GM23338 (cell line): Measurements from ENCODE around the gene STAC. TPM values are rescaled to one million over a fixed set of nuclear protein-coding genes. Genes with fewer than 3 reads are reported as not detected.

ENCODE experiments used
- ATAC-seq: fragments of 200-7000 bp; cut with Tn5 transposase; 3 replicates; pipeline ENCODE4 v1.9.1; 2020
- DNase-seq: peaks from one replicate; pipeline ENCODE4 v3.0.0-alpha.2; 2015; ENCODE audit warnings: low spot score
- H2AFZ ChIP-seq: fragments of 200-600 bp; sonication (generic); 2 replicates; pipeline ENCODE4 v1.8.0; 2016; ENCODE audit warnings: antibody characterized with exemption, mild to moderate bottlenecking, moderate library complexity
- H3F3A ChIP-seq: fragments of 200-600 bp; sonication (generic); replicated peaks from 2 replicates; pipeline ENCODE4 v1.8.0; 2017; ENCODE audit warnings: antibody characterized with exemption, mixed run types, low read depth
- H3K27ac ChIP-seq: fragments of 200-600 bp; sonication (generic); 2 replicates; pipeline ENCODE4 v1.6.1; 2016; ENCODE audit warnings: low read depth
- H3K27me3 ChIP-seq: fragments of 200-600 bp; sonication (generic); 2 replicates; pipeline ENCODE4 v1.8.0; 2016; ENCODE audit warnings: mild to moderate bottlenecking, mixed run types, moderate library complexity; ENCODE audit not compliant: insufficient read depth
- H3K36me3 ChIP-seq: fragments of 200-600 bp; sonication (generic); 2 replicates; pipeline ENCODE4 v1.8.0; 2016; ENCODE audit warnings: mild to moderate bottlenecking; ENCODE audit not compliant: insufficient read depth
- H3K4me1 ChIP-seq: fragments of 200-600 bp; sonication (generic); 2 replicates; pipeline ENCODE4 v1.8.0; 2016; ENCODE audit warnings: mild to moderate bottlenecking, moderate library complexity; ENCODE audit not compliant: insufficient read depth
- H3K4me2 ChIP-seq: fragments of 200-600 bp; sonication (generic); 2 replicates; pipeline ENCODE4 v1.7.1; 2017; ENCODE audit warnings: mixed run types
- H3K4me3 ChIP-seq: fragments of 200-600 bp; sonication (generic); 2 replicates; pipeline ENCODE4 v1.6.1; 2016; ENCODE audit warnings: mixed run types
- H3K79me2 ChIP-seq: fragments of 200-600 bp; sonication (generic); replicated peaks from 2 replicates; pipeline ENCODE4 v1.8.0; 2017; ENCODE audit warnings: mild to moderate bottlenecking; ENCODE audit not compliant: insufficient read depth
- H3K9me2 ChIP-seq: fragments of 200-600 bp; sonication (generic); 2 replicates; pipeline ENCODE4 v1.8.0; 2017; ENCODE audit not compliant: insufficient read depth
- H4K20me1 ChIP-seq: fragments of 200-600 bp; sonication (generic); replicated peaks from 2 replicates; pipeline ENCODE4 v1.8.0; 2017; ENCODE audit warnings: mild to moderate bottlenecking; ENCODE audit not compliant: insufficient read depth
- H3K27ac Mint-ChIP-seq: 2 replicates; pipeline ENCODE4 v1.8.0; 2020; ENCODE audit warnings: inconsistent platforms, mild to moderate bottlenecking, moderate library complexity, mixed read lengths
- H3K27me3 Mint-ChIP-seq: 3 replicates; pipeline ENCODE4 v1.8.0; 2022; ENCODE audit warnings: low read depth, mild to moderate bottlenecking, moderate library complexity, mixed read lengths, inconsistent platforms; ENCODE audit not compliant: insufficient read depth, poor library complexity
- H3K36me3 Mint-ChIP-seq: 3 replicates; pipeline ENCODE4 v1.8.0; 2021; ENCODE audit warnings: low read depth, mild to moderate bottlenecking, inconsistent platforms, moderate library complexity, mixed read lengths
- H3K4me1 Mint-ChIP-seq: 3 replicates; pipeline ENCODE4 v1.8.0; 2020; ENCODE audit warnings: mild to moderate bottlenecking, inconsistent platforms, mixed read lengths
- H3K4me3 Mint-ChIP-seq: 3 replicates; pipeline ENCODE4 v1.8.0; 2021; ENCODE audit warnings: moderate library complexity, mild to moderate bottlenecking, inconsistent platforms, mixed read lengths
- H3K9me3 Mint-ChIP-seq: 3 replicates; pipeline ENCODE4 v1.8.0; 2020; ENCODE audit warnings: moderate library complexity, mild to moderate bottlenecking, inconsistent platforms, mixed read lengths
- ETS1 ChIP-seq: IDR thresholded peaks from 2 replicates; pipeline ENCODE4 v1.6.1; 2016; ENCODE audit warnings: antibody characterized with exemption
- EZH2 ChIP-seq: fragments of 200-600 bp; sonication (generic); IDR thresholded peaks from one replicate; pipeline ENCODE4 v1.8.0; 2017; ENCODE audit warnings: antibody characterized with exemption, mild to moderate bottlenecking, low read depth; ENCODE audit not compliant: unreplicated experiment
- NANOG ChIP-seq: IDR thresholded peaks from 2 replicates; pipeline ENCODE4 v1.6.1; 2016; ENCODE audit warnings: antibody characterized with exemption, borderline replicate concordance
- STAT1 ChIP-seq: IDR thresholded peaks from one replicate; pipeline ENCODE4 v1.6.1; 2016; ENCODE audit warnings: antibody characterized with exemption; ENCODE audit not compliant: unreplicated experiment
- polyA plus RNA-seq: library from polyadenylated mRNA; unstranded; fragments of >200 nt; fragmentation: Nextera tagmentation; extraction: Ambion mirVana; gene quantifications from 2 replicates; pipeline ENCODE4 v1.2.1, GENCODE V29; 2016
- total RNA-seq: library from RNA; depleted of rRNA; stranded (reverse); fragments of >200 nt; shearing (Covaris generic); gene quantifications from 2 replicates; pipeline ENCODE4 v1.2.3, GENCODE V29; 2014
- TF ChIP-seq, protein P1 (sequence below): IDR thresholded peaks from one replicate; pipeline ENCODE4 v1.6.1; 2018; ENCODE audit warnings: antibody characterized with exemption; ENCODE audit not compliant: unreplicated experiment
- TF ChIP-seq, protein P2 (sequence below), 2 experiments: fragments of 200-600 bp in 1 of 2; sonication (generic) in 1 of 2; conservative IDR thresholded peaks; 2 replicates each; pipeline versions ENCODE4 v1.5.1 to v1.6.1; 2016 to 2017; ENCODE audit warnings: antibody characterized with exemption in 2 of 2, low read depth in 2 of 2, mild to moderate bottlenecking in 2 of 2, moderate library complexity in 1 of 2

The STAC gene
- total and polyA plus RNA-seq, 2 experiments from 2014 or later, result 5.6 to 22.9 TPM

- TF ChIP-seq EZH2, result no peak
- TF ChIP-seq, protein P1, sequence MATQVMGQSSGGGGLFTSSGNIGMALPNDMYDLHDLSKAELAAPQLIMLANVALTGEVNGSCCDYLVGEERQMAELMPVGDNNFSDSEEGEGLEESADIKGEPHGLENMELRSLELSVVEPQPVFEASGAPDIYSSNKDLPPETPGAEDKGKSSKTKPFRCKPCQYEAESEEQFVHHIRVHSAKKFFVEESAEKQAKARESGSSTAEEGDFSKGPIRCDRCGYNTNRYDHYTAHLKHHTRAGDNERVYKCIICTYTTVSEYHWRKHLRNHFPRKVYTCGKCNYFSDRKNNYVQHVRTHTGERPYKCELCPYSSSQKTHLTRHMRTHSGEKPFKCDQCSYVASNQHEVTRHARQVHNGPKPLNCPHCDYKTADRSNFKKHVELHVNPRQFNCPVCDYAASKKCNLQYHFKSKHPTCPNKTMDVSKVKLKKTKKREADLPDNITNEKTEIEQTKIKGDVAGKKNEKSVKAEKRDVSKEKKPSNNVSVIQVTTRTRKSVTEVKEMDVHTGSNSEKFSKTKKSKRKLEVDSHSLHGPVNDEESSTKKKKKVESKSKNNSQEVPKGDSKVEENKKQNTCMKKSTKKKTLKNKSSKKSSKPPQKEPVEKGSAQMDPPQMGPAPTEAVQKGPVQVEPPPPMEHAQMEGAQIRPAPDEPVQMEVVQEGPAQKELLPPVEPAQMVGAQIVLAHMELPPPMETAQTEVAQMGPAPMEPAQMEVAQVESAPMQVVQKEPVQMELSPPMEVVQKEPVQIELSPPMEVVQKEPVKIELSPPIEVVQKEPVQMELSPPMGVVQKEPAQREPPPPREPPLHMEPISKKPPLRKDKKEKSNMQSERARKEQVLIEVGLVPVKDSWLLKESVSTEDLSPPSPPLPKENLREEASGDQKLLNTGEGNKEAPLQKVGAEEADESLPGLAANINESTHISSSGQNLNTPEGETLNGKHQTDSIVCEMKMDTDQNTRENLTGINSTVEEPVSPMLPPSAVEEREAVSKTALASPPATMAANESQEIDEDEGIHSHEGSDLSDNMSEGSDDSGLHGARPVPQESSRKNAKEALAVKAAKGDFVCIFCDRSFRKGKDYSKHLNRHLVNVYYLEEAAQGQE, result no peak
Measured at GRCh38 chr3:36477655-36478054, 97.4 kb downstream of the STAC start (continued).

GRCh38 chr3:36480911-36481648 lies 100.8 kb downstream of the STAC start:
- no peaks in the 10 kb centered on the region for H3K36me3 ChIP-seq
- H3K27ac ChIP-seq, result no peak overlapping the region
- Mint-ChIP-seq H3K4me1 (no peaks in the 10 kb centered on the region), H3K27ac (no peak overlapping the region), H3K36me3 (peaks cover under 1% of the 10 kb centered on the region; the same call in 2 of the 3 replicates), H3K9me3 (no peaks in the 10 kb centered on the region), H3K27me3 (no peaks in the 10 kb centered on the region), H3K4me3 (no peak overlapping the region)
- no peaks in the 10 kb centered on the region for H3F3A ChIP-seq
- H3K79me2 ChIP-seq, result no peaks in the 10 kb centered on the region
- TF ChIP-seq STAT1, result no peak
- TF ChIP-seq, protein P2, sequence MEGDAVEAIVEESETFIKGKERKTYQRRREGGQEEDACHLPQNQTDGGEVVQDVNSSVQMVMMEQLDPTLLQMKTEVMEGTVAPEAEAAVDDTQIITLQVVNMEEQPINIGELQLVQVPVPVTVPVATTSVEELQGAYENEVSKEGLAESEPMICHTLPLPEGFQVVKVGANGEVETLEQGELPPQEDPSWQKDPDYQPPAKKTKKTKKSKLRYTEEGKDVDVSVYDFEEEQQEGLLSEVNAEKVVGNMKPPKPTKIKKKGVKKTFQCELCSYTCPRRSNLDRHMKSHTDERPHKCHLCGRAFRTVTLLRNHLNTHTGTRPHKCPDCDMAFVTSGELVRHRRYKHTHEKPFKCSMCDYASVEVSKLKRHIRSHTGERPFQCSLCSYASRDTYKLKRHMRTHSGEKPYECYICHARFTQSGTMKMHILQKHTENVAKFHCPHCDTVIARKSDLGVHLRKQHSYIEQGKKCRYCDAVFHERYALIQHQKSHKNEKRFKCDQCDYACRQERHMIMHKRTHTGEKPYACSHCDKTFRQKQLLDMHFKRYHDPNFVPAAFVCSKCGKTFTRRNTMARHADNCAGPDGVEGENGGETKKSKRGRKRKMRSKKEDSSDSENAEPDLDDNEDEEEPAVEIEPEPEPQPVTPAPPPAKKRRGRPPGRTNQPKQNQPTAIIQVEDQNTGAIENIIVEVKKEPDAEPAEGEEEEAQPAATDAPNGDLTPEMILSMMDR (conservative IDR thresholded peaks at IDR 0.05; ENCODE audit: low read depth in 2 of 2), result no peak
- TF ChIP-seq ETS1, result no peak
- TF ChIP-seq NANOG, result no peak
- H3K4me1 ChIP-seq, result no peaks in the 10 kb centered on the region
- peaks cover 5% of the 10 kb centered on the region; the same call in 1 of the 2 replicates for H3K9me2 ChIP-seq
- ATAC-seq (no peak), DNase-seq (no peak)
- H3K27me3 ChIP-seq, result no peaks in the 10 kb centered on the region
- no peak overlapping the region for H3K4me3 ChIP-seq
- H2AFZ ChIP-seq, result no peak overlapping the region
- H4K20me1 ChIP-seq, result no peaks in the 10 kb centered on the region
- H3K4me2 ChIP-seq, result no peak overlapping the region
